Body of pancreas (tissue), 4 donors: ENCODE data around the gene TUSC1.
"Not testable (repeated sequence)": the region's sequence is repeated elsewhere in the genome, so short reads cannot be mapped to it uniquely, and the experiment has no call there.

Source experiments
- CTCF ChIP-seq, 7 experiments: fragments of 450-650 bp in 4 of 7; fragments of 200-600 bp in 3 of 7; sonication (generic) in 3 of 7; IDR thresholded peaks; one replicate each; pipeline ENCODE4 v1.5.1; 2016 to 2019; ENCODE audit warnings: antibody characterized with exemption in 7 of 7
- POLR2A ChIP-seq, 3 donors: fragments of 450-650 bp; IDR thresholded peaks; one replicate each; pipeline ENCODE4 v1.6.1; 2016; ENCODE audit warnings: antibody characterized with exemption in 3 of 3, mild to moderate bottlenecking in 2 of 3

GRCh38 chr9:25675858-25676257, 2.4 kb downstream of the TUSC1 start:
- TF ChIP-seq CTCF, POLR2A (IDR thresholded peaks at IDR 0.05): not testable (repeated sequence)
